Neutrophil (primary cell): ENCODE data around the gene RDH11.

Source experiments
- H3K27ac ChIP-seq: fragments of 200-600 bp; sonication (generic); 2 replicates; pipeline ENCODE4 v1.5.1; 2016; ENCODE audit warnings: mild to moderate bottlenecking, moderate library complexity
- H3K27me3 ChIP-seq: fragments of 200-600 bp; sonication (generic); 2 replicates; pipeline ENCODE4 v1.6.0; 2016; ENCODE audit warnings: mild to moderate bottlenecking
- H3K36me3 ChIP-seq: fragments of 200-600 bp; sonication (generic); 2 replicates; pipeline ENCODE4 v1.5.1; 2017
- H3K4me1 ChIP-seq, 2 experiments: fragments of 200-600 bp in 1 of 2; sonication (generic) in 1 of 2; 1 replicate in 1 of 2; 2 replicates in 1 of 2; pipeline versions ENCODE4 v1.5.1 to v1.6.1; 2013 to 2016; ENCODE audit warnings: low read depth in 1 of 2, low read length in 1 of 2, mild to moderate bottlenecking in 1 of 2, moderate library complexity in 1 of 2; ENCODE audit not compliant: control insufficient read depth in 1 of 2, insufficient read depth in 1 of 2
- H3K4me3 ChIP-seq, 2 experiments: fragments of 200-600 bp in 1 of 2; sonication (generic) in 1 of 2; 1 replicate in 1 of 2; 2 replicates in 1 of 2; pipeline ENCODE4 v1.5.1; 2013 to 2016; ENCODE audit warnings: low read depth in 1 of 2, low read length in 1 of 2, mild to moderate bottlenecking in 1 of 2, moderate library complexity in 1 of 2
- H3K9me3 ChIP-seq: fragments of 200-600 bp; sonication (generic); 2 replicates; pipeline ENCODE4 v1.5.1; 2016
- TF ChIP-seq, protein P1 (sequence below): fragments of 200-600 bp; sonication (generic); IDR thresholded peaks from 2 replicates; pipeline ENCODE4 v1.5.1; 2016; ENCODE audit warnings: antibody characterized with exemption

The RDH11 gene

DNA sequence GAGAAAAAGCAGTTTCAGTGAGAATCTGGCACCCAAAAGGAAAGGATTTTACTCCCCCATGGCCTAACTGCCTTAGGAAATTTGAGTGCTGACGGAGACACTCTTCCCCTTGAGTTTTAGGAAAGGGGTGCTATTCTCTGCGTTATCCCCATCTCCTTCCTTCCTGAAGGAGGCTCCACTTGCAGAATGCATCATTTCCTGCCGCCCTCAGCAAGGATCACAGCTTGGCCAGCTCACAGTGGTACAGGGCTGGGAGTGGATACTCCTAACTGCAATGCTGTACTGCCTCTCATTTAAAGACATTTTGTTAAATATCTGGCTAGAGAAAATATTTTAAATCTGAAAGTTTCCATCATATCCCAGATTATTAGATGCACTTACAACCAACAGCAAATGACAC is 39.1 kb upstream of the RDH11 start:
- Histone ChIP-seq H3K36me3 (no peaks in the 10 kb centered on the region), H3K4me1 (no peaks in the 10 kb centered on the region), H3K27me3 (no peaks in the 10 kb centered on the region), H3K4me3 (no peak overlapping the region), H3K9me3 (no peaks in the 10 kb centered on the region), H3K27ac (no peak overlapping the region)
- TF ChIP-seq, protein P1, sequence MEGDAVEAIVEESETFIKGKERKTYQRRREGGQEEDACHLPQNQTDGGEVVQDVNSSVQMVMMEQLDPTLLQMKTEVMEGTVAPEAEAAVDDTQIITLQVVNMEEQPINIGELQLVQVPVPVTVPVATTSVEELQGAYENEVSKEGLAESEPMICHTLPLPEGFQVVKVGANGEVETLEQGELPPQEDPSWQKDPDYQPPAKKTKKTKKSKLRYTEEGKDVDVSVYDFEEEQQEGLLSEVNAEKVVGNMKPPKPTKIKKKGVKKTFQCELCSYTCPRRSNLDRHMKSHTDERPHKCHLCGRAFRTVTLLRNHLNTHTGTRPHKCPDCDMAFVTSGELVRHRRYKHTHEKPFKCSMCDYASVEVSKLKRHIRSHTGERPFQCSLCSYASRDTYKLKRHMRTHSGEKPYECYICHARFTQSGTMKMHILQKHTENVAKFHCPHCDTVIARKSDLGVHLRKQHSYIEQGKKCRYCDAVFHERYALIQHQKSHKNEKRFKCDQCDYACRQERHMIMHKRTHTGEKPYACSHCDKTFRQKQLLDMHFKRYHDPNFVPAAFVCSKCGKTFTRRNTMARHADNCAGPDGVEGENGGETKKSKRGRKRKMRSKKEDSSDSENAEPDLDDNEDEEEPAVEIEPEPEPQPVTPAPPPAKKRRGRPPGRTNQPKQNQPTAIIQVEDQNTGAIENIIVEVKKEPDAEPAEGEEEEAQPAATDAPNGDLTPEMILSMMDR = no peak

DNA sequence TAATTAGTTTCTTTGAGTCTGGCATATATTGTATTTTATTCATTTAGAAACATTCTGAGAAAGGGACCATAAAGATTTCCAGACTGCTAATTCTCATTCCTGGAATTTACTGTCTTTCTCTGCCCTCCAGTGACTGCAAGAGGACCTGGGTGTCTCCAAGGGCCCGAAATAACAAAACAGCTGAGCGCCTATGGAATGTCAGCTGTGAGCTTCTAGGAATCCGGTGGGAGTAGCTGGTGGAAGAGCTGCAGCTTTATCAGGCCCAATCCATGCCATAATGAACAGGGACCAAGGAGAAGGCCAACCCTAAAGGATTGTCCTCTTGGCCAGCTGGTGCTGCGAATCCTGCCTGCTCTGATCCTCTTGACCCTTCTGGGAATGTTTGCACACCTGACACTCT is 38.1 kb upstream of the RDH11 start:
- no peak overlapping the region for H3K4me3 ChIP-seq
- TF ChIP-seq, protein P1 = no peak
- H3K4me1 ChIP-seq = no peaks in the 10 kb centered on the region
- H3K27me3 ChIP-seq = no peaks in the 10 kb centered on the region
- no peaks in the 10 kb centered on the region for H3K9me3 ChIP-seq
- no peak overlapping the region for H3K27ac ChIP-seq
- H3K36me3 ChIP-seq = no peaks in the 10 kb centered on the region

- peaks cover 18% of the 10 kb centered on the region for H3K27me3 ChIP-seq
- H3K4me1 ChIP-seq = no peaks in the 10 kb centered on the region
- H3K4me3 ChIP-seq = no peak overlapping the region
- TF ChIP-seq, protein P1 = no peak
- no peak overlapping the region for H3K27ac ChIP-seq
- no peaks in the 10 kb centered on the region for H3K9me3 ChIP-seq
- no peaks in the 10 kb centered on the region for H3K36me3 ChIP-seq
Observed at GRCh38 chr14:67729072-67729885, 33.7 kb upstream of the RDH11 start.

- no peak overlapping the region for H3K4me3 ChIP-seq
- H3K36me3 ChIP-seq = no peaks in the 10 kb centered on the region
- H3K27me3 ChIP-seq = peaks cover 27% of the 10 kb centered on the region
- H3K4me1 ChIP-seq = no peaks in the 10 kb centered on the region
- H3K27ac ChIP-seq = no peak overlapping the region
- no peaks in the 10 kb centered on the region for H3K9me3 ChIP-seq
- TF ChIP-seq, protein P1 = no peak
Observed at GRCh38 chr14:67728258-67728657, 32.7 kb upstream of the RDH11 start.

GRCh38 chr14:67727361-67727760 is 31.8 kb upstream of the RDH11 start:
- no peaks in the 10 kb centered on the region for H3K36me3 ChIP-seq
- H3K4me1 ChIP-seq = peaks cover 0 to 4% of the 10 kb centered on the region in 2 experiments
- H3K9me3 ChIP-seq = no peaks in the 10 kb centered on the region
- TF ChIP-seq, protein P1 = no peak
- H3K27me3 ChIP-seq = peaks cover 36% of the 10 kb centered on the region
- no peak overlapping the region for H3K4me3 ChIP-seq
- no peak overlapping the region for H3K27ac ChIP-seq
